GM19193 (cell line): ENCODE results near the gene NDUFS7.

ENCODE experiments used
- POLR2A ChIP-seq: IDR thresholded peaks from 4 replicates; pipeline ENCODE4 v1.6.1; 2011; ENCODE audit not compliant: insufficient read depth, insufficient read length; ENCODE audit errors: extremely low read depth

Gene NDUFS7

GRCh38 chr19:1383312-1384084 lies at the start of gene NDUFS7:
Gene NDUFS7 (plus strand): TSS chr19:1383907. CDS start chr19:1383927, 20 bp downstream.
- peak; percentile 85 for TF ChIP-seq POLR2A

GRCh38 chr19:1336079-1336684 lies 47.5 kb upstream of the NDUFS7 start:
- no peak for TF ChIP-seq POLR2A

GRCh38 chr19:1340681-1341469 lies 42.8 kb upstream of the NDUFS7 start:
- no peak for TF ChIP-seq POLR2A

- no peak for TF ChIP-seq POLR2A
These were observed 40.7 kb upstream of the NDUFS7 start for GRCh38 chr19:1343041-1343440.

GRCh38 chr19:1349211-1349610 lies 34.5 kb upstream of the NDUFS7 start:
- TF ChIP-seq POLR2A: no peak

GRCh38 chr19:1350867-1351266 lies 32.8 kb upstream of the NDUFS7 start:
- TF ChIP-seq POLR2A: no peak

- TF ChIP-seq POLR2A: no peak
These were observed 32.3 kb upstream of the NDUFS7 start for GRCh38 chr19:1351381-1351851.

GRCh38 chr19:1353144-1353543 lies 30.6 kb upstream of the NDUFS7 start:
- TF ChIP-seq POLR2A: no peak

GRCh38 chr19:1354970-1355567 lies 28.6 kb upstream of the NDUFS7 start:
- TF ChIP-seq POLR2A: no peak

- no peak for TF ChIP-seq POLR2A
These were observed 27.9 kb upstream of the NDUFS7 start for GRCh38 chr19:1355568-1356507.

GRCh38 chr19:1356508-1356865 lies 27.2 kb upstream of the NDUFS7 start:
- TF ChIP-seq POLR2A: no peak

- TF ChIP-seq POLR2A: no peak
These were observed 26.1 kb upstream of the NDUFS7 start for GRCh38 chr19:1357531-1358109.

GRCh38 chr19:1360126-1360817 lies 23.4 kb upstream of the NDUFS7 start:
- TF ChIP-seq POLR2A: no peak
